ENCODE results near the gene DDR2.

- TF ChIP-seq CTCF (IDR thresholded peaks at IDR 0.05) (no peak), POLR2A (IDR thresholded peaks at IDR 0.05) (no peak)
Measured at GRCh38 chr1:162688931-162689330, 56.7 kb downstream of the DDR2 start.

Measured in lower leg skin (tissue), 3 donors.